ENCODE data around the gene PDC. TPM values are rescaled to one million over a fixed set of nuclear protein-coding genes. Genes with fewer than 3 reads are reported as not detected.

PDC gene
- total RNA-seq, 2 experiments from 2014 or later: not detected

DNA sequence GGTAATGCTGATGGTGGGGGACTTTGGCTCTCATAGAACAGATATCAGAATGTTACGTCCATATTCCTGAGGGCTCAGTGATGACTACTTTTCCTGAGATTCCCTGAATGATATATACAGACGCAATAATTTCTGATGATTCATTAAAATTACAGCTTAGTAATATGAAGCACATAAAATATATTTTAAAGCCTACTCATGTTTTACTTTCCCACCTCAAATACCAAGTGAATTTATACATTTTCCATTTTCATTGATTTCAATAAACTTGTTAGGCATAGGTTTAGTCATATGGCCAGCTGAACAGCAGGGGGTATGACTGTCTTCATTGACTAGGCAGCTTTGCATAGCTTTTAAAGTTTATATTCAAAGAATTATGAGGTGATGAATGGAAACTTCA, 26.2 kb upstream of the PDC start:
- Histone ChIP-seq H3K27ac (ENCODE audit: low read depth in 1 of 2, low read length in 2 of 2) (no peak overlapping the region), H3K4me3 (ENCODE audit: low read length) (no peak overlapping the region), H3K9me3 (ENCODE audit: control insufficient read depth in 1 of 2, insufficient read depth in 1 of 2, low read length in 2 of 2) (no peaks in the 10 kb centered on the region), H3K4me1 (ENCODE audit: insufficient read depth, low read length) (no peaks in the 10 kb centered on the region), H3K36me3 (ENCODE audit: insufficient read depth, low read length) (no peaks in the 10 kb centered on the region), H3K27me3 (ENCODE audit: control insufficient read depth in 1 of 2, insufficient read depth in 2 of 2, low read length in 2 of 2) (no peaks in the 10 kb centered on the region)
- DNase-seq: no peak
- ChIA-PET POLR2A (no interaction called here), CTCF (no interaction called here)
- ATAC-seq (ENCODE audit: poor library complexity): no peak
- Mint-ChIP-seq H3K27ac (no peak overlapping the region), H3K4me3 (no peak overlapping the region), H3K4me1 (ENCODE audit: low read depth) (no peaks in the 10 kb centered on the region), H3K36me3 (ENCODE audit: low read depth) (no peaks in the 10 kb centered on the region), H3K27me3 (no peaks in the 10 kb centered on the region), H3K9me3 (no peaks in the 10 kb centered on the region)
- intact Hi-C loops (cut with DNase I, micrococcal nuclease): no loop called here
- TF ChIP-seq, protein P1, sequence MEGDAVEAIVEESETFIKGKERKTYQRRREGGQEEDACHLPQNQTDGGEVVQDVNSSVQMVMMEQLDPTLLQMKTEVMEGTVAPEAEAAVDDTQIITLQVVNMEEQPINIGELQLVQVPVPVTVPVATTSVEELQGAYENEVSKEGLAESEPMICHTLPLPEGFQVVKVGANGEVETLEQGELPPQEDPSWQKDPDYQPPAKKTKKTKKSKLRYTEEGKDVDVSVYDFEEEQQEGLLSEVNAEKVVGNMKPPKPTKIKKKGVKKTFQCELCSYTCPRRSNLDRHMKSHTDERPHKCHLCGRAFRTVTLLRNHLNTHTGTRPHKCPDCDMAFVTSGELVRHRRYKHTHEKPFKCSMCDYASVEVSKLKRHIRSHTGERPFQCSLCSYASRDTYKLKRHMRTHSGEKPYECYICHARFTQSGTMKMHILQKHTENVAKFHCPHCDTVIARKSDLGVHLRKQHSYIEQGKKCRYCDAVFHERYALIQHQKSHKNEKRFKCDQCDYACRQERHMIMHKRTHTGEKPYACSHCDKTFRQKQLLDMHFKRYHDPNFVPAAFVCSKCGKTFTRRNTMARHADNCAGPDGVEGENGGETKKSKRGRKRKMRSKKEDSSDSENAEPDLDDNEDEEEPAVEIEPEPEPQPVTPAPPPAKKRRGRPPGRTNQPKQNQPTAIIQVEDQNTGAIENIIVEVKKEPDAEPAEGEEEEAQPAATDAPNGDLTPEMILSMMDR (IDR thresholded peaks at IDR 0.05): no peak

DNA sequence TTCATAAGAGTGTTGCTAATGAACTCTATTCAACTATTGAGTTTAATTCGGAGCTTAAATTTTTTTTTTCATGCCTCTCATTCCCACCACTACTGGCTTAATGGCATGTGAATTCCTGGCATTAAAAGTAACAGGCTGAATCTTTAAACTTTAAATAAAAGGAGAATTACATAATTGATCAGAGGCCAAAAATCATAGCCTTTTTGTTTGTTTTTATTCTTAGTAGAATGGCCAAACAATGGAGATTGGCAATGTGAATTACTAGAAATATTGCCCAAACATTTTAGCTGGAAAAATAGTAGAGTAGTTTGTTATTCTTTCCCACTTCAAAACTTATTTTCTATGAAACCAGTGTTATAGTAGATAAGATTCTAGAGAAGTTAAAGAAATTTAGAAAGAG, 25.1 kb upstream of the PDC start:
- no peak for DNase-seq
- no peak overlapping the region for H3K4me3 Mint-ChIP-seq
- no peaks in the 10 kb centered on the region for H3K9me3 Mint-ChIP-seq
- ChIA-PET CTCF (no interaction called here), POLR2A (no interaction called here)
- H3K4me1 ChIP-seq (ENCODE audit: insufficient read depth, low read length): no peaks in the 10 kb centered on the region
- H3K27me3 Mint-ChIP-seq: no peaks in the 10 kb centered on the region
- no peaks in the 10 kb centered on the region for H3K9me3 ChIP-seq (ENCODE audit: control insufficient read depth in 1 of 2, insufficient read depth in 1 of 2, low read length in 2 of 2)
- no peak for ATAC-seq (ENCODE audit: poor library complexity)
- H3K27ac Mint-ChIP-seq: no peak overlapping the region
- TF ChIP-seq, protein P1 (IDR thresholded peaks at IDR 0.05): no peak
- no peaks in the 10 kb centered on the region for H3K36me3 ChIP-seq (ENCODE audit: insufficient read depth, low read length)
- no peaks in the 10 kb centered on the region for H3K36me3 Mint-ChIP-seq (ENCODE audit: low read depth)
- H3K27me3 ChIP-seq (ENCODE audit: control insufficient read depth in 1 of 2, insufficient read depth in 2 of 2, low read length in 2 of 2): no peaks in the 10 kb centered on the region
- no peaks in the 10 kb centered on the region for H3K4me1 Mint-ChIP-seq (ENCODE audit: low read depth)
- intact Hi-C loops (cut with DNase I, micrococcal nuclease): no loop called here
- H3K4me3 ChIP-seq (ENCODE audit: low read length): no peak overlapping the region
- H3K27ac ChIP-seq (ENCODE audit: low read depth in 1 of 2, low read length in 2 of 2): no peak overlapping the region

DNA sequence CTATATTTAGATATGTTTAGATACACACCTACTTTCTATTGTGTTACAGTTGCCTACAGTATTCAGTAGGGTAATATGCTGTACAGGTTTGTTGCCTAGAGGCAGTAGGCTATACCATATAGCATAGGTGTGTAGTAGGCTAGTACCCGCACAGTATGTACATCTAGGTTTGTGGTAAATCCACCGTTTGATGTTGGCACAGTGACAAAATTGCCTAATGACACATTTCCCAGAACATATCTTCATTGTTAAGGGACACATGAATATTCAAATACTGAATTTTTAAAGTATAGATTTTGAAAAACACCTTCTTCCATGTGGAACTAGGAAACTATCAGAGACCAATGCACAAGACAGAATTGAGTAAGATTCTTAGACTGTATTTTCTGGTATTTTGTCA, 22.6 kb upstream of the PDC start:
- Mint-ChIP-seq H3K4me1 (ENCODE audit: low read depth) (no peaks in the 10 kb centered on the region), H3K27me3 (no peaks in the 10 kb centered on the region), H3K36me3 (ENCODE audit: low read depth) (no peaks in the 10 kb centered on the region), H3K9me3 (no peaks in the 10 kb centered on the region), H3K27ac (no peak overlapping the region), H3K4me3 (no peak overlapping the region)
- Histone ChIP-seq H3K9me3 (ENCODE audit: control insufficient read depth in 1 of 2, insufficient read depth in 1 of 2, low read length in 2 of 2) (no peaks in the 10 kb centered on the region), H3K27me3 (ENCODE audit: control insufficient read depth in 1 of 2, insufficient read depth in 2 of 2, low read length in 2 of 2) (no peaks in the 10 kb centered on the region), H3K27ac (ENCODE audit: low read depth in 1 of 2, low read length in 2 of 2) (no peak overlapping the region), H3K4me3 (ENCODE audit: low read length) (no peak overlapping the region), H3K36me3 (ENCODE audit: insufficient read depth, low read length) (no peaks in the 10 kb centered on the region), H3K4me1 (ENCODE audit: insufficient read depth, low read length) (no peaks in the 10 kb centered on the region)
- DNase-seq (no peak), ATAC-seq (ENCODE audit: poor library complexity) (no peak)
- POLR2A ChIA-PET: no interaction called here
- intact Hi-C loops (cut with DNase I, micrococcal nuclease): loop anchor here in 1 of 2 experiments (2.0 kb wide), 1 partner anchor 503 kb away; no protein-coding TSS in a partner anchor
- CTCF ChIA-PET: no interaction called here
- TF ChIP-seq, protein P1 (IDR thresholded peaks at IDR 0.05): no peak
